Measurements from ENCODE around the gene FGG. TPM values are rescaled to one million over a fixed set of nuclear protein-coding genes. Genes with fewer than 3 reads are reported as not detected.

FGG gene
- total and polyA plus RNA-seq, 2 donors (not counting 3 experiments of a cell fraction or from before 2014, with no cell fraction given) = not detected

GRCh38 chr4:154604696-154605200 is 7.7 kb downstream of the FGG start:
- H3K4me2 ChIP-seq (ENCODE audit: insufficient read depth, low read length) = no peak overlapping the region
- no peak for FAIRE-seq
- peaks cover 0 to 3% of the 10 kb centered on the region in 2 experiments for H3K27me3 ChIP-seq (ENCODE audit: control insufficient read depth in 2 of 2, insufficient read depth in 2 of 2, low read length in 2 of 2)
- TF ChIP-seq MAX (IDR thresholded peaks at IDR 0.05; ENCODE audit: insufficient read depth, insufficient read length) (no peak), CTCF (IDR thresholded peaks at IDR 0.05; ENCODE audit: extremely low read depth in 1 of 2, insufficient read depth in 1 of 2, low read depth in 1 of 2, low read length in 2 of 2) (no peak), EZH2 (IDR thresholded peaks at IDR 0.05; ENCODE audit: borderline replicate concordance, low read depth, low read length, severe bottlenecking) (no peak), GATA2 (IDR thresholded peaks at IDR 0.05; ENCODE audit: insufficient read depth, insufficient read length, low read depth, low read length) (no peak), POLR2AphosphoS5 (IDR thresholded peaks at IDR 0.05; ENCODE audit: insufficient read depth, low read depth, low read length) (no peak), FOS (IDR thresholded peaks at IDR 0.05; ENCODE audit: borderline replicate concordance, insufficient read depth, low read length) (no peak), JUN (IDR thresholded peaks at IDR 0.05; ENCODE audit: borderline replicate concordance, insufficient read depth, insufficient read length, low read depth) (no peak), MYC (IDR thresholded peaks at IDR 0.05; ENCODE audit: low read depth, low read length) (no peak), POLR2A (IDR thresholded peaks at IDR 0.05; ENCODE audit: low read depth, low read length) (no peak)
- H3K9ac ChIP-seq (replicated peaks; ENCODE audit: extremely low read depth, insufficient read depth, low read length) = no peak overlapping the region
- no peaks in the 10 kb centered on the region for H3K9me1 ChIP-seq (replicated peaks; ENCODE audit: control insufficient read depth, extremely low read depth, insufficient read depth, low read length)
- intact Hi-C loops (cut with micrococcal nuclease) = no loop called here
- no peak overlapping the region for H2AFZ ChIP-seq (ENCODE audit: low read depth, low read length)
- H3K36me3 ChIP-seq (ENCODE audit: control insufficient read depth in 2 of 2, extremely low read depth in 1 of 2, insufficient read depth in 2 of 2, low read length in 2 of 2) = no peaks in the 10 kb centered on the region
- H4K20me1 ChIP-seq (replicated peaks; ENCODE audit: control insufficient read depth, extremely low read depth, insufficient read depth, low read length) = no peaks in the 10 kb centered on the region
- BruUV-seq (replicated peaks) = no TSS peak
- no peak overlapping the region for H3K27ac ChIP-seq (ENCODE audit: insufficient read depth, low read depth, low read length)
- H3K9me3 ChIP-seq (replicated peaks; ENCODE audit: control insufficient read depth, insufficient read depth, low read length) = no peaks in the 10 kb centered on the region
- no peak overlapping the region for H3K4me3 ChIP-seq (replicated peaks in 1 of 3; ENCODE audit: insufficient read depth in 1 of 3, low read depth in 1 of 3, low read length in 3 of 3)
- ChIA-PET POLR2A (no interaction called here), CTCF (interaction anchor here (1.5 kb wide), 1 partner anchor 10 kb away, joined by 4 read pairs; no protein-coding TSS in a partner anchor)
- no peak for DNase-seq (ENCODE audit: low read depth, low spot score)
- H3K79me2 ChIP-seq (ENCODE audit: control insufficient read depth, insufficient read depth, low read length) = no peaks in the 10 kb centered on the region
- dilution Hi-C loops (cut with MboI; ENCODE audit: extremely low pct_ligation_motif_present, low sequenced_read_pairs) = no loop called here
- H3K4me1 ChIP-seq (ENCODE audit: control insufficient read depth, extremely low read depth, insufficient read depth, low read length) = no peaks in the 10 kb centered on the region
